Measurements from ENCODE around the gene RAB34.

The RAB34 gene

GRCh38 chr17:28717578-28718332 is at the start of gene RAB34:
TSS of gene RAB34 (minus strand) at chr17:28717868. CDS start at chr17:28717266, 602 bp downstream.
- DNase-seq = peak; percentile 80 to 89

- no peak for DNase-seq
Observed at GRCh38 chr17:28765038-28765437, 47.4 kb upstream of the RAB34 start.

DNA sequence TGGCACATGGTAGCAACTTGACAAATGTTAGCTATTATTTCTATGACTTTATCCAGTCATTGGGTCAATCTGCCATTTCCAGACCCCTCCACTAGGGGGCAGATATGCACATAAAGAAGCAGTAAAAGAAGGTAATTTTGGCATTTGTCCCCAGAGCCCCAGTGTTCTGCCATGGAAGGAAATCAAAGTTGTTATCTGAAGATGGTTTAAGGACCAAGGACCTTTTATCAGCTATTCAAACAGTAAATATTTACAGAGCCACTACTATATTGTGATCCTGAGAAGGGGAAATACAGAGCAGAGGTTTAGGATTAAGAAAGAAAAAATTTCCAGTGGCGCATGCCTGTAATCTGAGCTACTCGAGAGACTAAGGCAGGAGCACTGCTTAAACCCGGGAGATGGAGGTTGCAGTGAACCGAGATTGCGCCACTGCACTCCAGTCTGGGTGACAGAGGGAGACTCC is 46.2 kb upstream of the RAB34 start:
- DNase-seq = peak; percentile 57 to 85

DNA sequence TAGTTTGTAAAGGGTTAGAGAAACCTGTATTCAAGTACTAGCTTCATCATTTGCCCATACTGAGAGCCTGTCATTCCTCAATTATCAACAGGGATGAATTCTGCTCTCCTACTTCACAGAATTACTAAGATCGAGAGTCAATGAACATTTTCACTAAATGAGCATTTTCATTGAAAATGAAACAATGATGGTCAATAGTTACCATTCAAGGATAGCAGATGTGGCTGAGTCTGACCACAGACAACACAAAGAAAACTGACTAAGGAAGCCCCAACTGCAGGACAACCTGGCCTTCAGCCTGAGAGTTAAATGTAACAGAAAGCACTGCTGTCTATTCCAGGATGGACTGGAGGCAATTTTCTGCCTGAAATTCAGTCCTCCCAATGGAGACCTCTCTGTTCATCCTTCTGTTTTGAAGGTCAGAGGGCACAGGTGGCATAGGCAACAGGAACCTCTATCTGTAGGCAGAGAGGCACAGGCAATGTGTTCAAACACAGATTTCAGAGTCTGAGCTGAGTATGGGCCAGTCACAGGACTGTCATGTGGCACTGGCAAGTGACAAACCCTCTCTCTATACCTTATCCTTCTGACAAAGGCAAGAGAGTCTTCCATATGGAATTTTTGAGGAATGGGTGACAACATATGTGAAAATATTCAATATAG is 45.6 kb upstream of the RAB34 start:
- no peak for DNase-seq

GRCh38 chr17:28760601-28761562 is 43.2 kb upstream of the RAB34 start:
- no peak for DNase-seq

DNA sequence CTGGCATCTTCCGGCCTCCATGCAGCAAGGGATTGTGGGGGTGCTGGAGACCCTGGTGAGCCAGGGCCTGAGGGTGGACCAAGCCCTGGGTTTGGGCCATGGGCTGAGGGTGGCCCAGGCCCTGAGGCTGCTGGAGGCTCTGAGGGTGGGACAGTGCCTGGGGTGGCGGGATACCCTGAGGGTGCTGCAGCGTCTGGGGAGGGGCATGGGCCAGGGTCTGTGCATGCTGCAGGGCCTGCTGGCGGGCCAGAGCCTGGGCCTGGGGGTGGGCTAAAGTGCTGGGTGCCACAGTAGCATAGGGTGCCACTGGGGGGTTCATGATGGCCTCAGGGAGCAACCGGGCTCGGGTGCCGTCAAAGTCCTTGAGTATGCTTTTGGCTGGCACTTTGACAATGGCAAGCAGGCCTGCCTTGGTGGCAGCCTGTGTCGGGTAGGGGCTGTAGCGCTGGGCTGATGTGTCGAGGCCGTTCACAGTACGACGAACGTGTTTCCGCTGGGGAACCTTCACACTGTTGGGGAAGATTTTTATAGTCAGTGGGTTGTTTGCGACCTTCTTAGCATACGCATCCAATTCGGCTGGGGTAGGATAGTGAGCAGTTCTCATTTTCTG is 41.7 kb upstream of the RAB34 start:
- DNase-seq = no peak

DNA sequence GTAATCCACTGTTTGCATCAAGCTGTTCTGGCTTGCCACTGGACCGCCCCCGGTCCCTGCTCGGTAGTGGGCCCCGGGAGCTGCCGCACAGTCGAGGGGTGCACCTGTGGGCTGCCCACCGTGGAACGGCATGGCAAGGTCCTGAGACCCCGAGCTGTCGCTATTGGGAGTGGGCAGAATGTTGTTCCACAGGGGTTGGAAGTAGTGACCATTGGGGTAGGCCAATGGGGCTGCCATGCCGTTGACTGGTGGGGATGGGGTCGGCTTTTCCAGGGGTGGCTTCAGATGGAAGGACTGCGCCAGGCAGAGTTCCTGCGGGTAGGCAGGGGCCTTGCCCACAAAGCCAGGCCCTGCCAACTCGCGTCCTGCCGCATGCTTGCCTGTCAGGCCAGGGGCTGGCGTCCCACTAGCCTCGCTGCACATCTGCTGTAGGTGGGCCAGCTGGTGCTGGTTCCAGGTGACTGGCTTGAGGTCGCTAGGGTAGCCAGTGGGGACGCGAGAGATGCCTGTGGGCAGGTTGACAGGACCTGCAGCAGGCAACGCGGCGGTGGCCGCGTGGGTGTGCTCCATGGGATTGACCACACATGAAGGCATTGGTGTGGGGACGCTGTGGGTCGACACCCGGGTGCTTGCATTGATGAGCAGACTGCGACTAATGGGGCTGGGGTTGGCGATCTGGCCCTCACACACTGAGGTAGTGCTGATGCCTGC is 40.9 kb upstream of the RAB34 start:
- no peak for DNase-seq

DNA sequence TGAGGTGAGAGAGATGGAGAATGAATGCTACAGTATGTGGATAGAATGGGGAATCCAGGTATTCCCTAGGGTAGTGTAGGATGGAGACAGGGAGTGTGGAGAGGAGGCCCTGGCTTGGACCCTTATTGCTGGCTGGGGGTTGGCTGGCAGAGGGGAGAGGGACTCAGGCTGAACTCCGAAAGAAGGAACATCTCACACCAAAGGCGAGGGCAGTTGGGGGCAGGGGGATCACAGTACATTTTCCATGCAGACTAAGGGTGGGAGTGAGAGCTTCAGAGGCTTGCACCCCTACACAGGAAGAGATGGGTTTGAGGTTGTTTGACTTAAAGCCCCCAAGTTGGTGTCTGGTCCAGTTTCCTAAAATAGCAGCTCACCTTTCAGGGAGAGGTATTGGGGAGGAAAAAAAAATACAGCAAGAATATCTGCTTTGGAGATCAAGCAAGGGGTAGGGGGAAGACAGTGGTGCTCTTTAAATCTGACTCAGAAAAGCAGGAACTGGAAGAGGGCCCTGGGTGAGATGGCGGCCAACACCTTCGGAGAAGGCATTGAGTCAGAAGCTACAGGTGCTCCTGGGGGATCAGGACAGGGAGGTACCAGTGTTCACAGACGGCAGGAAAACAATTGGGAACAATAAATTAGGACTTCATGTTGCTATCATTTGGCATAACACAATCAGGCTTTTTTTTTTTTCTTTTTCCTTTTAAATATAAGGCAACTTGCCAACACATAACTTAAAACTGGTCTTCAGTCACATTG is 38.6 kb upstream of the RAB34 start:
- no peak for DNase-seq

DNA sequence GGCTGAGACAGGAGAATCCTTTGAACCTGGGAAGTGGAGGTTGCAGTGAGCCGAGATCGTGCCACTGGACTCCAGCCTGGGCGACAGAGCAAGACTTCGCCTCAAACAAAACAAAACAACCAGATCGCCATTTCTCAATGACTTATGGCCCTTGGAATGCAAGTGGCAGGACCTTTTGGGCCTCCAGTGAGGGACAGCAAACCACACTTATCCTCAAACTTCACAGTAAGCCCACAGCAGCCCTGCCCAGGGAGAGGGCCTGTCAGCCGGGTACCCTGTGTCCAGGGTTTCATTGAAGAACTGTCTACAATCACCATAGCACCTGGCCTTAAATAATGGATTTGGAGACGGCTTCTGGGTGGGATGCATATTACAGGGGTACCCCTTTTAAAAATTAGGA is 37.8 kb upstream of the RAB34 start:
- no peak for DNase-seq

DNA sequence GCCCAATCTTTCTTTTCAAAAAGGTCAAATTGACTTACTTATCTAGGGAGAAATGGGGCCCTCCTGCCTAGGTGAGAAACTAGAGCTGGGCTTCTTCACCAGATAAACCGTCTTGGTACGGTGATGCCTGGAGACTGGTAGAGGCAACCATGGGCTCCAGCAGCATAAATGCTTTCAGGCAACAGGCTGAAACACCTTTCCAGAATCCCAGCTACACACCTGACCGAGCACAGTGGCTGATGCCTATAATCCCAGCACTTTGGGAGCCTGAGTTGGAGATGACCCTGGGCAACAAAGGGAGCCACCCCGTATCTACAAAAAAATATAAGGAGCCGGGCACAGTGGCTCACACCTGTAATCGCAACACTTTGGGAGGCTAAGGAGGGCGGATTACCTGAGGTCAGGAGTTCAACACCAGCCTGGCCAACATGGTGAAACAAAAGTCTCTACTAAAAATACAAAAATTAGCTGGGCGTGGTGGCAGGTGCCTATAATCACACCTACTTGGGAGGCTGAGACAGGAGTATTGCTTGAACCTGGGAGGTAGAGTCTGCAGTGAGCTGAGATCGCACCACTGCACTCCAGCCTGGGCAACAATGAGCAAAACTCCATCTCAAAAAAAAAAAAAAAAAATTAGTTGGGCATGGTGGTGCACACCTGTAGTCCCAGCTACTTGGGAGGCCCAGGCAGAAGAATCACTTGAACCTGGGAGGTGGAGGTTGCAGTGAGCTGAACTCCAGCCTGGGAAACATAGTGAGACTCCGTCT is 34.1 kb upstream of the RAB34 start:
- DNase-seq = no peak

- peak; percentile 91 to 95 for DNase-seq
Observed at GRCh38 chr17:28750178-28751047, 32.7 kb upstream of the RAB34 start.

DNA sequence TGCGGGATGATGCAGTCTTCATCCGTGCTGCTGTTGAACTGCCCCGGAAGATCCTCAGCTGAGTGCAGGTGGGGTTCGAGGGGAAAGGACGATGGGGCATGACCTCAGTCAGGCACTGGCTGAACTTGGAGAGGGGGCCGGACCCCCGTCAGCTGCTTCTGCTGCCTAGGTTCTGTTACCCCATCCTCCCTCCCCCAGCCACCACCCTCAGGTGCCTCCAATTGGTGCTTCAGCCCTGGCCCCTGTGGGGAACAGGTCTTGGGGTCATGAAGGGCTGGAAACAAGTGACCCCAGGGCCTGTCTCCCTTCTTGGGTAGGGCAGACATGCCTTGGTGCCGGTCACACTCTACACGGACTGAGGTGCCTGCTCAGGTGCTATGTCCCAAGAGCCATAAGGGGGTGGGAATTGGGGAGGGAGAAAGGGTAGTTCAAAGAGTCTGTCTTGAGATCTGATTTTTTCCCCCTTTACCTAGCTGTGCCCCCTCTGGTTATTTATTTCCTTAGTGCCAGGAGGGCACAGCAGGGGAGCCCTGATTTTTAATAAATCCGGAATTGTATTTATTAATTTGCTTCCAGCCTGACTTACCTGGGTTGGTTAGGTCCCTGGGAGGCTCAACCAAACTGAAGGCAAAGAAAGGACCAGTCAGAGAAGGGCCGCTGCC is 32.0 kb upstream of the RAB34 start:
- DNase-seq = no peak

- no peak for DNase-seq
Observed at GRCh38 chr17:28748852-28749515, 31.3 kb upstream of the RAB34 start.

- no peak for DNase-seq
Observed at GRCh38 chr17:28747801-28748750, 30.4 kb upstream of the RAB34 start.

DNA sequence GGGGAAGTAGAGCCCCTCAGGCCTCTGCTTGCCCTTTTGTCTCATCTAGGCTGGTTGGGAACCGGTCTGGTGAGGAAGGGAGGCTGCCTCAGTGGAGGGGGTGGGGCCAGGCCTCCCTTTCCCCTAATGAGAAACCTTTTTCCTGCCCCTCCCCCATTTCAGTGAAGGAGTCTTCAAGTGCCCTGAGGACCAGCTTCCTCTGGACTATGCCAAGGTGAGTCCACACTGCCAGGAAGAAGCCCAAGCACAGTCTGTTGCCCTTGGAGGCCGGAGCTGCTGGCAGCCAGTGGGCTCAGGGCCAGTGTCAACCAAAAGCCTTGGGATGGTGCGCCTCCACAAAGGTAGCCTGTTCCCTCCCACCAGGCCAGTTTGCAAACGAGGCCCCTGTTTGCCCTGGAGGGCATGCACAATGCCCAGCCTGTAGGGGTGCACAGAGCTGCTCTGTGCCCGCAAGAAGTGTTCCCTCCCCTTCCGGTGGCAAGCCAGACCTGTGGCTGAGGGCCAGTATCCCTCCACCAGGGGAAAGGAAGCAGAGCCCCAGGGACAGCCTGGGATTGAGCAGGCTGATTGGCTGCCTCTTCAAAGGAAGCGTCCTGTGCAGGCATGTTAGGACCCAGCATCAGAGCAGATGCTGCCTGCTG is 29.5 kb upstream of the RAB34 start:
- peak; percentile 60 to 66 for DNase-seq

DNA sequence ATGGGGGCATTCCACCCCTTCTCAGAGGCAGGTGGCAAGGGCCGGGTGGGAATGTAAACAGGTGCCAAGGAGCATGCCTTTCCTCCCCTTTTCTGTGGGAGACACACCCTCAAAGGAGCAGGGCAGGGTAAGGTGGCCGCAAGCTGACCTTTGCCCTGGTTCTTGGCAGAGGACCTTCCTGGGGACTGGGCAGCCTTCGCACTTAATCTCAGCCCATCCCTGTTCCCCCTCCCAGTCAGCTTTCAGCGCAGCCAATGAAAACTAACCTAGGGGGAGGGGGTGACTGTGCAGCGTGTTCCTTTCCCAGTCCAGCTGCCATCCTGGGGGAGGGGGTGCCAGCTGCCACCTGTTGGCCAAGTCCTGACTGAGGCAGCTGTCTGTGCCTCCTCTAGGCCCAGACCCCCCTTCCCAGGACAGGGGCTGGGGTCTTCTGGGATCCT is 29.0 kb upstream of the RAB34 start:
- DNase-seq = peak; percentile 95 to 96
